Small intestine (tissue), 7 donors: ENCODE data around the gene KCNJ10. TPM values are rescaled to one million over a fixed set of nuclear protein-coding genes. Genes with fewer than 3 reads are reported as not detected.
A peak's percentile ranks its signal among the peaks of the same experiment; 100 is the strongest.

ENCODE experiments used
- DNase-seq, 2 donors: peaks; one replicate each; pipeline versions ENCODE4 v3.0.0 to v3.0.0-alpha.2; 2013
- FAIRE-seq: peaks from 2 replicates; lab custom pipeline; 2012; peaks lifted over from hg19 to GRCh38; lab: Jason Lieb, UNC
- H3K27ac ChIP-seq, 3 donors: one replicate each; pipeline ENCODE4 v1.5.1; 2013; ENCODE audit warnings: low read length in 2 of 3, mild to moderate bottlenecking in 2 of 3, control low read depth in 1 of 3, inconsistent platforms in 1 of 3, low read depth in 1 of 3, moderate library complexity in 1 of 3
- H3K27me3 ChIP-seq, 3 donors: one replicate each; pipeline ENCODE4 v1.6.1; 2013; ENCODE audit warnings: low read length in 3 of 3, inconsistent platforms in 1 of 3; ENCODE audit not compliant: control insufficient read depth in 3 of 3, insufficient read depth in 3 of 3
- H3K36me3 ChIP-seq, 3 donors: one replicate each; pipeline ENCODE4 v1.6.1; 2013; ENCODE audit warnings: low read length in 3 of 3, inconsistent platforms in 1 of 3, low read depth in 1 of 3, mild to moderate bottlenecking in 1 of 3, moderate library complexity in 1 of 3; ENCODE audit not compliant: control insufficient read depth in 3 of 3, insufficient read depth in 2 of 3
- H3K4me1 ChIP-seq, 3 donors: one replicate each; pipeline ENCODE4 v1.6.1; 2013; ENCODE audit warnings: low read length in 2 of 3, inconsistent platforms in 1 of 3, low read depth in 1 of 3, mild to moderate bottlenecking in 1 of 3, moderate library complexity in 1 of 3; ENCODE audit not compliant: control insufficient read depth in 3 of 3, insufficient read depth in 2 of 3
- H3K4me3 ChIP-seq, 3 donors: one replicate each; pipeline ENCODE4 v1.5.1; 2013; ENCODE audit warnings: low read length in 3 of 3, control low read depth in 1 of 3, inconsistent platforms in 1 of 3, low read depth in 1 of 3, mild to moderate bottlenecking in 1 of 3, moderate library complexity in 1 of 3
- H3K9me3 ChIP-seq, 2 donors: one replicate each; pipeline ENCODE4 v1.6.1; 2013; ENCODE audit warnings: low read depth in 1 of 2, low read length in 1 of 2; ENCODE audit not compliant: control insufficient read depth in 2 of 2, insufficient read depth in 1 of 2
- WGBS, 3 donors: extraction: QIAGEN DNeasy Blood & Tissue Kit; methylation state at CpG; one replicate each; pipeline ENCODE4 v1.1.7; 2013; 5-methylcytosine and 5-hydroxymethylcytosine counted together
- polyA plus RNA-seq, 4 donors: library from polyadenylated mRNA; stranded (reverse) in 3 of 4; unstranded in 1 of 4; fragments of 200-250 nt in 3 of 4; fragments of 120-200 nt in 1 of 4; gene quantifications; one replicate each; pipeline versions ENCODE4 v1.2.1 to v1.2.3, GENCODE V29; 2013
- donor health status: healthy with polysubstance abuse.
- donor health status: control.
- donor health status: control.
- donor health status: Bipolar disorder and iron deficiency.
- donor health status: healthy.

Gene KCNJ10
- polyA plus RNA-seq, 4 donors: 0.25 to 0.47 TPM; not detected in 2

- Histone ChIP-seq H3K4me3 (no peak overlapping the region), H3K27ac (no peak overlapping the region), H3K27me3 (peaks cover 0 to 26% (median 0%) of the 10 kb centered on the region in 3 donors), H3K9me3 (no peaks in the 10 kb centered on the region), H3K36me3 (no peaks in the 10 kb centered on the region), H3K4me1 (peaks cover 0 to 3% (median 0%) of the 10 kb centered on the region in 3 donors)
- DNase-seq (peak in 1 of 2 donors; percentile 13), FAIRE-seq (no peak)
- 31 to 48% (median 32%) methylated on average over 3 of the region's 3 CpGs for WGBS, 3 donors
These were observed 5.2 kb downstream of the KCNJ10 start for GRCh38 chr1:160064746-160065145.

DNA sequence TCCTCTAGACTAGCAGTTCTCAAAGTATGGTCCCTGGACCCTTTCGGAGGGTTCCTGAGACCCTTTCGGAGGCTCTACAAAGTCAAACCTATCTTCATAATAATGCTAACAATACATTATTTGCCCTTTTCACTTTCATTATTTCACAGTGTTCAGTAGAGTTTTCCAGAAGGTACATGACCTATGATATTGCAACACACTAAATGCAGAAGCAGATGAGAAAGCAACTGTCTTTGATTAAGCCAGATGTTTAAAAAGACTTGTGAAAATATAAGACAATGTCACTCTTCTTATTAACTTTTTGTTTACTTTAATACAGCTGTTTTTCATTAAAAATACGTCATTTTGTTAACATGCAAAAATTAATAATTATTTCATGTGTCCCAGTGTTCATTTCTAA lies 5.8 kb downstream of the KCNJ10 start:
- Histone ChIP-seq H3K9me3 (no peaks in the 10 kb centered on the region), H3K4me3 (no peak overlapping the region), H3K27me3 (peaks cover 0 to 20% (median 0%) of the 10 kb centered on the region in 3 donors), H3K27ac (no peak overlapping the region), H3K4me1 (peaks cover 0 to 3% (median 0%) of the 10 kb centered on the region in 3 donors), H3K36me3 (no peaks in the 10 kb centered on the region)
- DNase-seq (no peak), FAIRE-seq (no peak)
- 82 to 91% (median 91%) methylated on average over 3 of the region's 3 CpGs for WGBS, 3 donors

- DNase-seq (no peak), FAIRE-seq (no peak)
- no peak overlapping the region for H3K27ac ChIP-seq
- H3K36me3 ChIP-seq: no peaks in the 10 kb centered on the region
- peaks cover 0 to 3% (median 0%) of the 10 kb centered on the region in 3 donors for H3K4me1 ChIP-seq
- H3K9me3 ChIP-seq: no peaks in the 10 kb centered on the region
- H3K27me3 ChIP-seq: peaks cover 0 to 12% (median 0%) of the 10 kb centered on the region in 3 donors
- 93 to 98% (median 96%) methylated on average over 4 to 5 of the region's 5 CpGs for WGBS, 3 donors
- no peak overlapping the region for H3K4me3 ChIP-seq
These were observed 6.8 kb downstream of the KCNJ10 start for GRCh38 chr1:160063176-160063575.

DNA sequence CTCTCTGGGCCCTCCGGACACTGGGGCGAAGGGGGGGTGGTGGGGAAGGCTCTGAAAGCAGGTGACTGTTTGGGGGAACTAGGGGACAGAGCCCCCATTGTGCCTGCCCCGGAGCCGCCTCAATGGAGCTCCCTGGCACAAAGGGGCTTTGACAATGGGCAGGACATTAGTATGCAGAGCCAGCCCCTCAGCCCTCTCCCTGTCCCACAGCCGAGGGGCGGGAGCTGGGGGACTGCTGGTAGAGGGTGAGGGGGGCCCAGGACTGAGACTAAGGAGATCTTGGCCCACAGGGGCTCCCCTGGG lies 7.8 kb downstream of the KCNJ10 start:
- Histone ChIP-seq H3K4me1 (peaks cover 0 to 3% (median 0%) of the 10 kb centered on the region in 3 donors), H3K27ac (no peak overlapping the region)
- FAIRE-seq: no peak

GRCh38 chr1:160061369-160062229 lies 8.4 kb downstream of the KCNJ10 start:
- DNase-seq (no peak), FAIRE-seq (no peak)
- no peaks in the 10 kb centered on the region for H3K36me3 ChIP-seq
- peaks cover 0 to 12% (median 0%) of the 10 kb centered on the region in 3 donors for H3K27me3 ChIP-seq
- WGBS, 3 donors: 51 to 73% (median 70%) methylated on average over 14 to 15 of the region's 15 CpGs
- no peak overlapping the region for H3K27ac ChIP-seq
- H3K4me1 ChIP-seq: peaks cover 0 to 3% (median 0%) of the 10 kb centered on the region in 3 donors
- H3K4me3 ChIP-seq: no peak overlapping the region
- no peaks in the 10 kb centered on the region for H3K9me3 ChIP-seq

More for the DNA sequence above, 7.8 kb downstream of the KCNJ10 start:
- no peaks in the 10 kb centered on the region for H3K9me3 ChIP-seq
- peaks cover 0 to 14% (median 0%) of the 10 kb centered on the region in 3 donors for H3K27me3 ChIP-seq
- no peak overlapping the region for H3K4me3 ChIP-seq
- 71 to 92% (median 82%) methylated on average over 5 to 6 of the region's 6 CpGs for WGBS, 3 donors
- DNase-seq: no peak
- no peaks in the 10 kb centered on the region for H3K36me3 ChIP-seq

- Histone ChIP-seq H3K9me3 (no peaks in the 10 kb centered on the region), H3K27ac (no peak overlapping the region), H3K36me3 (no peaks in the 10 kb centered on the region), H3K4me1 (no peaks in the 10 kb centered on the region), H3K27me3 (peaks cover 0 to 24% (median 0%) of the 10 kb centered on the region in 3 donors), H3K4me3 (no peak overlapping the region)
- DNase-seq: no peak
- FAIRE-seq: no peak
- WGBS, 3 donors: 41 to 47% (median 41%) methylated on average over 2 of the region's 2 CpGs
These were observed 11.9 kb downstream of the KCNJ10 start for GRCh38 chr1:160058087-160058486.

GRCh38 chr1:160056648-160057169 lies 13.3 kb downstream of the KCNJ10 start:
- Histone ChIP-seq H3K36me3 (no peaks in the 10 kb centered on the region), H3K27me3 (peaks cover 0 to 35% (median 0%) of the 10 kb centered on the region in 3 donors), H3K4me3 (no peak overlapping the region), H3K4me1 (no peaks in the 10 kb centered on the region), H3K27ac (no peak overlapping the region), H3K9me3 (no peaks in the 10 kb centered on the region)
- FAIRE-seq (no peak), DNase-seq (no peak)
- WGBS, 3 donors: 74 to 87% (median 76%) methylated on average over 1 of the region's 1 CpG

GRCh38 chr1:160053548-160054365 lies 16.2 kb downstream of the KCNJ10 start:
- Histone ChIP-seq H3K9me3 (no peaks in the 10 kb centered on the region), H3K27me3 (peaks cover 0 to 39% (median 0%) of the 10 kb centered on the region in 3 donors), H3K4me3 (no peak overlapping the region), H3K27ac (no peak overlapping the region), H3K4me1 (no peaks in the 10 kb centered on the region), H3K36me3 (no peaks in the 10 kb centered on the region)
- WGBS, 3 donors: 35 to 48% (median 44%) methylated on average over 7 of the region's 7 CpGs
- no peak for FAIRE-seq
- DNase-seq: no peak
